ENCODE results near the gene AHR. TPM values are rescaled to one million over a fixed set of nuclear protein-coding genes. Genes with fewer than 3 reads are reported as not detected.

AHR gene
- polyA plus RNA-seq, 1 donor from 2014 or later, result 2.4 TPM

- H2AFZ ChIP-seq (ENCODE audit: low read depth, low read length), result no peak overlapping the region
- H3K4me2 ChIP-seq (ENCODE audit: low read length), result no peak overlapping the region
- peaks cover 9% of the 10 kb centered on the region for H3K27me3 ChIP-seq (ENCODE audit: insufficient read depth, low read depth, low read length)
- no peak overlapping the region for H3K27ac ChIP-seq (ENCODE audit: low read length)
- no peak overlapping the region for H3K4me3 ChIP-seq (ENCODE audit: low read length)
- H3K9me2 ChIP-seq (ENCODE audit: insufficient read depth, low read length), result no peaks in the 10 kb centered on the region
- no peaks in the 10 kb centered on the region for H3K79me2 ChIP-seq (replicated peaks; ENCODE audit: insufficient read depth, low read length)
- H3K9me3 ChIP-seq (ENCODE audit: low read length), result no peaks in the 10 kb centered on the region
- H3K36me3 ChIP-seq (ENCODE audit: insufficient read depth, low read length), result no peaks in the 10 kb centered on the region
- no peak for TF ChIP-seq TAF1 (IDR thresholded peaks at IDR 0.05; ENCODE audit: low read depth)
- TF ChIP-seq CTCF (IDR thresholded peaks at IDR 0.05; ENCODE audit: poor library complexity, severe bottlenecking), result no peak
- TF ChIP-seq MXI1 (conservative IDR thresholded peaks at IDR 0.05; ENCODE audit: poor library complexity, severe bottlenecking), result no peak
- no peak for TF ChIP-seq EP300 (conservative IDR thresholded peaks at IDR 0.05; ENCODE audit: poor library complexity, severe bottlenecking)
- TF ChIP-seq SMC3 (conservative IDR thresholded peaks at IDR 0.05; ENCODE audit: poor library complexity), result no peak
- no peak for TF ChIP-seq REST (IDR thresholded peaks at IDR 0.05; ENCODE audit: borderline replicate concordance)
- TF ChIP-seq EZH2 (IDR thresholded peaks at IDR 0.05; ENCODE audit: borderline replicate concordance, insufficient read depth, low read length, poor library complexity, severe bottlenecking), result no peak
- no peak for TF ChIP-seq POLR2AphosphoS5 (IDR thresholded peaks at IDR 0.05)
- TF ChIP-seq RAD21 (conservative IDR thresholded peaks at IDR 0.05), result no peak
- H4K20me1 ChIP-seq (ENCODE audit: insufficient read depth), result no peaks in the 10 kb centered on the region
- no peaks in the 10 kb centered on the region for H3F3A ChIP-seq (ENCODE audit: insufficient read depth, low read length, poor library complexity, severe bottlenecking)
- H3K9ac ChIP-seq (ENCODE audit: low read length), result no peak overlapping the region
Measured at GRCh38 chr7:17304926-17305325, 6.5 kb downstream of the AHR start.

GRCh38 chr7:17305387-17306171, 7.1 kb downstream of the AHR start:
- no peaks in the 10 kb centered on the region for H3K9me3 ChIP-seq (ENCODE audit: low read length)
- H3K27me3 ChIP-seq (ENCODE audit: insufficient read depth, low read depth, low read length), result peaks cover 2% of the 10 kb centered on the region
- H3K36me3 ChIP-seq (ENCODE audit: insufficient read depth, low read length), result no peaks in the 10 kb centered on the region
- TF ChIP-seq EZH2 (IDR thresholded peaks at IDR 0.05; ENCODE audit: borderline replicate concordance, insufficient read depth, low read length, poor library complexity, severe bottlenecking) (no peak), SMC3 (conservative IDR thresholded peaks at IDR 0.05; ENCODE audit: poor library complexity) (no peak), MXI1 (conservative IDR thresholded peaks at IDR 0.05; ENCODE audit: poor library complexity, severe bottlenecking) (no peak), POLR2AphosphoS5 (IDR thresholded peaks at IDR 0.05) (no peak), EP300 (conservative IDR thresholded peaks at IDR 0.05; ENCODE audit: poor library complexity, severe bottlenecking) (no peak), CTCF (IDR thresholded peaks at IDR 0.05; ENCODE audit: poor library complexity, severe bottlenecking) (no peak), RAD21 (conservative IDR thresholded peaks at IDR 0.05) (no peak), TAF1 (IDR thresholded peaks at IDR 0.05; ENCODE audit: low read depth) (no peak), REST (IDR thresholded peaks at IDR 0.05; ENCODE audit: borderline replicate concordance) (no peak)
- no peak overlapping the region for H3K9ac ChIP-seq (ENCODE audit: low read length)
- no peaks in the 10 kb centered on the region for H3F3A ChIP-seq (ENCODE audit: insufficient read depth, low read length, poor library complexity, severe bottlenecking)
- no peaks in the 10 kb centered on the region for H4K20me1 ChIP-seq (ENCODE audit: insufficient read depth)
- H3K4me3 ChIP-seq (ENCODE audit: low read length), result no peak overlapping the region
- H3K27ac ChIP-seq (ENCODE audit: low read length), result no peak overlapping the region
- no peaks in the 10 kb centered on the region for H3K79me2 ChIP-seq (replicated peaks; ENCODE audit: insufficient read depth, low read length)
- no peak overlapping the region for H3K4me2 ChIP-seq (ENCODE audit: low read length)
- H3K9me2 ChIP-seq (ENCODE audit: insufficient read depth, low read length), result no peaks in the 10 kb centered on the region
- H2AFZ ChIP-seq (ENCODE audit: low read depth, low read length), result no peak overlapping the region

Data from neural cell (in vitro differentiated cells).